ENCODE measurements around the gene DAAM1. TPM values are rescaled to one million over a fixed set of nuclear protein-coding genes. Genes with fewer than 3 reads are reported as not detected.

The DAAM1 gene
- total and polyA plus RNA-seq, 9 donors: 25.2 to 46.7 (median 37.5) TPM

- H3K27ac ChIP-seq (ENCODE audit: low read length): peak overlapping the region; percentile 25
- H3K9me3 ChIP-seq (replicated peaks; ENCODE audit: control insufficient read depth, low read depth, low read length): no peaks in the 10 kb centered on the region
- peaks cover 28% of the 10 kb centered on the region for H3K4me1 ChIP-seq (ENCODE audit: control insufficient read depth, insufficient read depth, low read length)
- H3K27me3 ChIP-seq (ENCODE audit: control insufficient read depth, insufficient read depth, low read length): no peaks in the 10 kb centered on the region
- peaks cover 34% of the 10 kb centered on the region for H3K36me3 ChIP-seq (ENCODE audit: control insufficient read depth, insufficient read depth, low read length)
- peak; percentile 57 for DNase-seq
- no peak overlapping the region for H3K4me3 ChIP-seq (ENCODE audit: low read length)
- 71% methylated on average over 10 of the region's 13 CpGs for WGBS (ENCODE audit: insufficient coverage)
These were observed 172.7 kb downstream of the DAAM1 start for GRCh38 chr14:59360923-59361794.

GRCh38 chr14:59362513-59362912, 174.0 kb downstream of the DAAM1 start:
- Histone ChIP-seq H3K4me3 (ENCODE audit: low read length) (no peak overlapping the region), H3K9me3 (replicated peaks; ENCODE audit: control insufficient read depth, low read depth, low read length) (no peaks in the 10 kb centered on the region), H3K27me3 (ENCODE audit: control insufficient read depth, insufficient read depth, low read length) (no peaks in the 10 kb centered on the region), H3K36me3 (ENCODE audit: control insufficient read depth, insufficient read depth, low read length) (peaks cover 28% of the 10 kb centered on the region), H3K27ac (ENCODE audit: low read length) (no peak overlapping the region), H3K4me1 (ENCODE audit: control insufficient read depth, insufficient read depth, low read length) (peaks cover 26% of the 10 kb centered on the region)
- WGBS (ENCODE audit: insufficient coverage): no CpG with 5 or more reads among the region's 2 CpGs
- no peak for DNase-seq

DNA sequence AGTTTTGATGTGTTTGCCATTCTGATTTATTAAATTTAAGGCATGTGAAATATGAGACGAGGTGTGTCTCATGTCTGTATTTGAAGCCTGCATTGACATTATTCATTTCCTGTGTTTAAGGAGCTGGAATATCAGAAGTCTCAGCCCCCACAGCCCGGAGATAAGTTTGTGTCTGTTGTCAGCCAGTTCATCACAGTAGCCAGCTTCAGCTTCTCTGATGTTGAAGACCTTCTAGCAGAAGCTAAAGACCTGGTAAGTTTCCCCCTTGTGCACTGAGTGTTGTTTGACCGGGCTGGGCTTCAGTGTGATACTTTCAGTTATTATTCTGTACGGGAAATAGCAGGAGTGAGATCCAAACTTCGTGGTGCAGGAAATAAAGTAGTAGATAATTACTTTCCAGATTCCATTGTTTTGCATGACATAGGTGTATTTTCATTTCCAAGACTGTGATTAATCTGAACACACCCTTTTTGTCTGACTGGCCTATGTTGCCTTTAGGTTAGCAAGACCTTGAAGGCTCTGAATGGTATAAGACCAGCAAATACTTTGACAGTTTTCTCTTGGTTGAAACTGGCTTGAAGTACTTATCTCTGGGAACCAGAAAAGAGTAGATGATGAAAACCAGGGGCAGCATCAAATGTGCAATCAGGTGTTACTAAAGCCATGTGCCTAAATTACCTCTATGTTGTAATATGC, 175.2 kb downstream of the DAAM1 start:
- no peak for DNase-seq
- H3K4me1 ChIP-seq (ENCODE audit: control insufficient read depth, insufficient read depth, low read length): peaks cover 19% of the 10 kb centered on the region
- no peak overlapping the region for H3K4me3 ChIP-seq (ENCODE audit: low read length)
- no peaks in the 10 kb centered on the region for H3K27me3 ChIP-seq (ENCODE audit: control insufficient read depth, insufficient read depth, low read length)
- H3K27ac ChIP-seq (ENCODE audit: low read length): peak overlapping the region; percentile 62
- no CpG with 5 or more reads among the region's 5 CpGs for WGBS (ENCODE audit: insufficient coverage)
- no peaks in the 10 kb centered on the region for H3K9me3 ChIP-seq (replicated peaks; ENCODE audit: control insufficient read depth, low read depth, low read length)
- H3K36me3 ChIP-seq (ENCODE audit: control insufficient read depth, insufficient read depth, low read length): peaks cover 28% of the 10 kb centered on the region

DNA sequence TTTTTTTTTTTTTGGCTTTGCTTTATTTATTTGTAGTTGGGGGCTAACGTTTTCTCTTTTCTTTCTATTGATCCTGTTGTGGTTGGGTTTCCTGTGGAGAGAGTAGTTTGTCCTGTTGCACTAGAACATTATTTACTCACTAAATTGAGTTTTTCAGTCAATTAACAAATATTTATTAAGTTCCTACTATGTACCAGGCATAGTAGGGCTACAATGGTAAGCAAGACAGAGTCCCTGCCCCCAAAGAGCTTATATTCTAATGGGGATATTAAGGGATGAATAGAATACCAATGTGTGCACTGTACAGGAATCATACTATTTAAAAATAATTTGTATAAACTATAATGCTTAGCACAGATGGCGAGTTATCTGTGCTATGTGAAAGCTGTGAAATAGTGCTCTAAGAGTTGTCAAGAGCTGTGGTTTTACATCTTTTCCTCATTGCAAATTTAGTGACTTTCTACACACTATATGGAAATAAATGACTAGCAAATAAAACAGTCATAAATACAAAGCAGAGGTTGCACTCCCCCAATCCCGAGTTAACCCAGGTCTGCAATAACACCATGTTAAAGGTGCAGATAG, 181.8 kb downstream of the DAAM1 start:
- Histone ChIP-seq H3K36me3 (ENCODE audit: control insufficient read depth, insufficient read depth, low read length) (peaks cover 12% of the 10 kb centered on the region), H3K4me3 (ENCODE audit: low read length) (no peak overlapping the region), H3K4me1 (ENCODE audit: control insufficient read depth, insufficient read depth, low read length) (peaks cover 2% of the 10 kb centered on the region), H3K27ac (ENCODE audit: low read length) (no peak overlapping the region), H3K27me3 (ENCODE audit: control insufficient read depth, insufficient read depth, low read length) (no peaks in the 10 kb centered on the region), H3K9me3 (replicated peaks; ENCODE audit: control insufficient read depth, low read depth, low read length) (no peaks in the 10 kb centered on the region)
- no peak for DNase-seq
- no CpG with 5 or more reads among the region's 3 CpGs for WGBS (ENCODE audit: insufficient coverage)

DNA sequence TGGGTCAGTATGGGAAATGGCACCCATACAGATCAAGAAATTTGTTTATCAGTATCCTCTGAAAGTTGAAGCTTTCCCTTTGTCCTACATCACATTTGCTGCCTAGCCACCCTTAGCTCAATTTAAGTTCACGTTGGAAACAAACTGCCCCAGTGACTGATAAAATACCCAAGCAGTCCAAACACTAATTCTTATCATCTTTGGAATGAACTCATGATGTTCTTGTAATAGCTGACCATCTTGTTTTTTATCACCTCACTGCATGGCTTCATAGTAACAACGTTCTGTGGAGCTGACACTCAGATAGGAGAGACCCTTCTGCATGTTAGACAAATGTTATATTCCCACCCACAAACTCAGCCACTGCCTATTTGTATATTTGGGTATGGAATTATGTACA, 183.3 kb downstream of the DAAM1 start:
- no peak for DNase-seq
- Histone ChIP-seq H3K4me1 (ENCODE audit: control insufficient read depth, insufficient read depth, low read length) (peaks cover 2% of the 10 kb centered on the region), H3K9me3 (replicated peaks; ENCODE audit: control insufficient read depth, low read depth, low read length) (no peaks in the 10 kb centered on the region), H3K36me3 (ENCODE audit: control insufficient read depth, insufficient read depth, low read length) (peaks cover 12% of the 10 kb centered on the region), H3K27me3 (ENCODE audit: control insufficient read depth, insufficient read depth, low read length) (no peaks in the 10 kb centered on the region), H3K4me3 (ENCODE audit: low read length) (no peak overlapping the region), H3K27ac (ENCODE audit: low read length) (no peak overlapping the region)
- WGBS (ENCODE audit: insufficient coverage): no CpG with 5 or more reads among the region's 2 CpGs

DNA sequence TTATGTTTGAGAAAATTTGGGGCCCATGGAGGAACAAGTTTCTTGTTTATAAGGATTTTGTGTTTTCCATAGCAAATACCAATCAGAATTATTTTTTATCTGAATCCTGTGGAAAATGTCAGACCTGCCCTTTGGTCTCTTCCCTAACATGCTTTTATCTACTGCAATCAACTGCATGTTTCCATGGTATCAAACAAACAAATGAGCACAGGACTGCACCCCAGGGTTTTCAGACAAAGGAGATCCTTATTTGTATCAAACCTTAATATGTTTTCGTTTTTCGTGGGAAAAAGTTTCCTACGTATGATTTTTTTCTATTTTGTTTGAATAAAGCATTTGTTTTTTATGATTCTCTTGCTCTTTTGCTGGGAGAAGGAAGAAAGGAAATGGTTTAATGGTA, 185.6 kb downstream of the DAAM1 start:
- Histone ChIP-seq H3K27me3 (ENCODE audit: control insufficient read depth, insufficient read depth, low read length) (no peaks in the 10 kb centered on the region), H3K36me3 (ENCODE audit: control insufficient read depth, insufficient read depth, low read length) (no peaks in the 10 kb centered on the region), H3K27ac (ENCODE audit: low read length) (no peak overlapping the region), H3K4me1 (ENCODE audit: control insufficient read depth, insufficient read depth, low read length) (peaks cover 16% of the 10 kb centered on the region), H3K9me3 (replicated peaks; ENCODE audit: control insufficient read depth, low read depth, low read length) (no peaks in the 10 kb centered on the region), H3K4me3 (ENCODE audit: low read length) (no peak overlapping the region)
- peak; percentile 65 for DNase-seq
- no CpG with 5 or more reads among the region's 3 CpGs for WGBS (ENCODE audit: insufficient coverage)

DNA sequence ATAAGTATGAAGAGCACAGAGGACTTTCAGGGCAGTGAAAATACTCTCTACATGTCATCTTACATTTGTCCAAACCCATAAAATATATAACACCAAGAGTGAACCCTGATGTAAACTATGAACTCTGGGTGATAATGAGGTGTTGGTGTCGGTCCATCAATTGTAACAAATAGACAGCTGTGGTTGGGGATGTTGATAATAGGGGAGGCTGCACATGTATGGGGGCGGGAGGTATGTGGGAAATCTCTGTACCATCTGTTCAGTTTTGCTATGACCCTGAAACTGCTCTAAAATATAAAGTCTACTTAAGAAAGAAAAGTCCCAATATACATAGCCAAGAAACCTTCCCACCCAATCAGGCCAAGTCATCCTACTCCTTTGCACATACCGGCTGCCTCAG, 188.2 kb downstream of the DAAM1 start:
- Histone ChIP-seq H3K27ac (ENCODE audit: low read length) (no peak overlapping the region), H3K27me3 (ENCODE audit: control insufficient read depth, insufficient read depth, low read length) (no peaks in the 10 kb centered on the region), H3K4me1 (ENCODE audit: control insufficient read depth, insufficient read depth, low read length) (peaks cover 16% of the 10 kb centered on the region), H3K4me3 (ENCODE audit: low read length) (no peak overlapping the region), H3K36me3 (ENCODE audit: control insufficient read depth, insufficient read depth, low read length) (no peaks in the 10 kb centered on the region), H3K9me3 (replicated peaks; ENCODE audit: control insufficient read depth, low read depth, low read length) (no peaks in the 10 kb centered on the region)
- DNase-seq: no peak
- 58% methylated on average over 1 of the region's 3 CpGs for WGBS (ENCODE audit: insufficient coverage)

DNA sequence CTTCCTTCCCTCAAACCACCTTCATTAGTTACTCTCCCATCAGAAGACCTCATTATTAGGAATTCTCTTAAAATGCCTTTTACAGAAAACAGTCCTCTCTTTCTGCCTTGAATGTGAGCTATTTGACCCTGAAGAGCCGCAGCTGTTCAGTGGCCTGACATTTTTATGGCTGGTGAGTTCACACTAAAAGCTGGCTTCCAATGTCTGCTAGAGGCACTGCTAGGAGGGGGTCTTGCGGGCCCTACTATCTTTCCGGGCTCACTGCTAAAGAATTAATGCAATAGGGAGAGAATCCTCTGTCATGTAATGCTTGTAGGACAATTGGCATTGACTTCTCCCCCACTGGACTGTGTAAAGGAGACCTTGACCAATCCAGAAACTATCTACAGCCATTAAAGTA, 189.0 kb downstream of the DAAM1 start:
- DNase-seq: peak; percentile 37
- 20% methylated on average over 1 of the region's 3 CpGs for WGBS (ENCODE audit: insufficient coverage)
- no peak overlapping the region for H3K4me3 ChIP-seq (ENCODE audit: low read length)
- no peaks in the 10 kb centered on the region for H3K36me3 ChIP-seq (ENCODE audit: control insufficient read depth, insufficient read depth, low read length)
- H3K27me3 ChIP-seq (ENCODE audit: control insufficient read depth, insufficient read depth, low read length): no peaks in the 10 kb centered on the region
- peak overlapping the region; percentile 42 for H3K27ac ChIP-seq (ENCODE audit: low read length)
- H3K4me1 ChIP-seq (ENCODE audit: control insufficient read depth, insufficient read depth, low read length): peaks cover 16% of the 10 kb centered on the region
- no peaks in the 10 kb centered on the region for H3K9me3 ChIP-seq (replicated peaks; ENCODE audit: control insufficient read depth, low read depth, low read length)

GRCh38 chr14:59377991-59378601, 189.6 kb downstream of the DAAM1 start:
- peak; percentile 62 for DNase-seq
- no peaks in the 10 kb centered on the region for H3K36me3 ChIP-seq (ENCODE audit: control insufficient read depth, insufficient read depth, low read length)
- H3K27me3 ChIP-seq (ENCODE audit: control insufficient read depth, insufficient read depth, low read length): no peaks in the 10 kb centered on the region
- no peak overlapping the region for H3K27ac ChIP-seq (ENCODE audit: low read length)
- no peaks in the 10 kb centered on the region for H3K9me3 ChIP-seq (replicated peaks; ENCODE audit: control insufficient read depth, low read depth, low read length)
- WGBS (ENCODE audit: insufficient coverage): 40% methylated on average over 2 of the region's 9 CpGs
- no peak overlapping the region for H3K4me3 ChIP-seq (ENCODE audit: low read length)
- H3K4me1 ChIP-seq (ENCODE audit: control insufficient read depth, insufficient read depth, low read length): peaks cover 16% of the 10 kb centered on the region

- no peak overlapping the region for H3K27ac ChIP-seq (ENCODE audit: low read length)
- H3K9me3 ChIP-seq (replicated peaks; ENCODE audit: control insufficient read depth, low read depth, low read length): no peaks in the 10 kb centered on the region
- H3K4me3 ChIP-seq (ENCODE audit: low read length): no peak overlapping the region
- no peak for DNase-seq
- no peaks in the 10 kb centered on the region for H3K36me3 ChIP-seq (ENCODE audit: control insufficient read depth, insufficient read depth, low read length)
- no CpG with 5 or more reads among the region's 1 CpG for WGBS (ENCODE audit: insufficient coverage)
- no peaks in the 10 kb centered on the region for H3K4me1 ChIP-seq (ENCODE audit: control insufficient read depth, insufficient read depth, low read length)
- no peaks in the 10 kb centered on the region for H3K27me3 ChIP-seq (ENCODE audit: control insufficient read depth, insufficient read depth, low read length)
These were observed 201.5 kb downstream of the DAAM1 start for GRCh38 chr14:59389936-59390335.

All from muscle of leg (tissue), 11 donors.